Subcutaneous abdominal adipose tissue (tissue), 5 donors: ENCODE data around the gene OR3A1.
"Not testable (repeated sequence)": the region's sequence is repeated elsewhere in the genome, so short reads cannot be mapped to it uniquely, and the experiment has no call there.

Experiments used
- H3K27ac ChIP-seq: one replicate; pipeline ENCODE4 v1.7.0; 2013; ENCODE audit warnings: low read depth, mild to moderate bottlenecking, inconsistent platforms, low read length, moderate library complexity
- H3K27me3 ChIP-seq, 5 donors: one replicate each; pipeline ENCODE4 v1.7.0; 2013; ENCODE audit warnings: low read length in 5 of 5, inconsistent platforms in 1 of 5; ENCODE audit not compliant: control insufficient read depth in 5 of 5, insufficient read depth in 4 of 5
- H3K36me3 ChIP-seq, 5 donors: one replicate each; pipeline ENCODE4 v1.7.0; 2013; ENCODE audit warnings: low read length in 5 of 5; ENCODE audit not compliant: control insufficient read depth in 5 of 5, insufficient read depth in 5 of 5
- H3K4me1 ChIP-seq, 5 donors: one replicate each; pipeline ENCODE4 v1.7.0; 2013; ENCODE audit warnings: low read length in 5 of 5, mild to moderate bottlenecking in 3 of 5, moderate library complexity in 1 of 5; ENCODE audit not compliant: control insufficient read depth in 5 of 5, insufficient read depth in 5 of 5
- H3K4me3 ChIP-seq, 5 donors: one replicate each; pipeline ENCODE4 v1.7.0; 2013; ENCODE audit warnings: low read length in 5 of 5, low read depth in 1 of 5
- H3K9ac ChIP-seq, 5 donors: one replicate each; pipeline ENCODE4 v1.7.0; 2013; ENCODE audit warnings: low read length in 5 of 5, mild to moderate bottlenecking in 4 of 5, moderate library complexity in 3 of 5
- H3K9me3 ChIP-seq, 5 donors: one replicate each; pipeline ENCODE4 v1.7.0; 2013; ENCODE audit warnings: low read length in 5 of 5; ENCODE audit not compliant: control insufficient read depth in 5 of 5
- donor health status: healthy.
- donor health status: healthy.
- donor health status: healthy.
- donor health status: healthy.
- donor health status: healthy.

The OR3A1 gene

GRCh38 chr17:3271072-3271848 lies 26.9 kb downstream of the OR3A1 start:
- Histone ChIP-seq H3K36me3 (no peaks in the 10 kb centered on the region), H3K27ac (no peak overlapping the region), H3K9me3 (peaks cover 0 to 10% (median 7%) of the 10 kb centered on the region in 5 donors), H3K27me3 (peaks cover 0 to 4% (median 0%) of the 10 kb centered on the region in 5 donors), H3K9ac (no peak overlapping the region), H3K4me3 (no peak overlapping the region), H3K4me1 (no peaks in the 10 kb centered on the region)

GRCh38 chr17:3260600-3260999 lies 37.6 kb downstream of the OR3A1 start:
- Histone ChIP-seq H3K27me3 (no peaks in the 10 kb centered on the region), H3K9ac (no peak overlapping the region), H3K36me3 (no peaks in the 10 kb centered on the region)

GRCh38 chr17:3260163-3260562 lies 38.0 kb downstream of the OR3A1 start:
- H3K27ac ChIP-seq, result no peak overlapping the region
- no peak overlapping the region for H3K9ac ChIP-seq
- no peaks in the 10 kb centered on the region for H3K9me3 ChIP-seq
- no peaks in the 10 kb centered on the region for H3K36me3 ChIP-seq
- no peak overlapping the region for H3K4me3 ChIP-seq
- no peaks in the 10 kb centered on the region for H3K27me3 ChIP-seq
- no peaks in the 10 kb centered on the region for H3K4me1 ChIP-seq

More at GRCh38 chr17:3260600-3260999, 37.6 kb downstream of the OR3A1 start:
- H3K27ac ChIP-seq, result no peak overlapping the region
- H3K4me1 ChIP-seq, result no peaks in the 10 kb centered on the region
- H3K4me3 ChIP-seq, result no peak overlapping the region
- H3K9me3 ChIP-seq, result no peaks in the 10 kb centered on the region

- H3K4me3 ChIP-seq, result no peak overlapping the region
- no peaks in the 10 kb centered on the region for H3K9me3 ChIP-seq
- H3K9ac ChIP-seq, result no peak overlapping the region
- no peaks in the 10 kb centered on the region for H3K4me1 ChIP-seq
- no peaks in the 10 kb centered on the region for H3K27me3 ChIP-seq
- H3K27ac ChIP-seq, result no peak overlapping the region
- no peaks in the 10 kb centered on the region for H3K36me3 ChIP-seq
These were observed 41.6 kb downstream of the OR3A1 start for GRCh38 chr17:3256575-3256974.

GRCh38 chr17:3249013-3249412 lies 49.1 kb downstream of the OR3A1 start:
- not testable (repeated sequence) for H3K9ac ChIP-seq, H3K9me3 ChIP-seq, H3K27me3 ChIP-seq, H3K4me3 ChIP-seq, H3K4me1 ChIP-seq, H3K27ac ChIP-seq, H3K36me3 ChIP-seq

GRCh38 chr17:3244841-3245240 lies 53.3 kb downstream of the OR3A1 start:
- H3K36me3 ChIP-seq, H3K9ac ChIP-seq, H3K27ac ChIP-seq, H3K9me3 ChIP-seq, H3K27me3 ChIP-seq, H3K4me1 ChIP-seq, H3K4me3 ChIP-seq: not testable (repeated sequence)

DNA sequence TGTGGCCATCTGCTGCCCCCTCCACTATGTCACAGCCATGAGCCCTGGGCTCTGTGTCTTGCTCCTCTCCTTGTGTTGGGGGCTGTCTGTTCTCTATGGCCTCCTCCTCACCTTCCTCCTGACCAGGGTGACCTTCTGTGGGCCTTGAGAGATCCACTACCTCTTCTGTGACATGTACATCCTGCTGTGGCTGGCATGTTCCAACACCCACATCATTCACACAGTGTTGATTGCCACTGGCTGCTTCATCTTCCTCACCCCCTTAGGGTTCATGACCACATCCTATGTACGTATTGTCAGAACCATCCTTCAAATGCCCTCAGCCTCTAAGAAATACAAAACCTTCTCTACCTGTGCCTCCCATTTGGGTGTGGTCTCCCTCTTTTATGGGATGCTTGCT lies 57.1 kb downstream of the OR3A1 start:
- not testable (repeated sequence) for H3K27me3 ChIP-seq, H3K4me3 ChIP-seq, H3K36me3 ChIP-seq, H3K4me1 ChIP-seq, H3K9ac ChIP-seq, H3K27ac ChIP-seq, H3K9me3 ChIP-seq
